DOHH2 (cell line): Measurements from ENCODE around the gene WFDC10A.
"Not testable (repeated sequence)": the region's sequence is repeated elsewhere in the genome, so short reads cannot be mapped to it uniquely, and the experiment has no call there.

Experiments used
- EZH2phosphoT487 ChIP-seq: fragments of 200-600 bp; sonication (generic); IDR thresholded peaks from 2 replicates; pipeline ENCODE4 v1.6.1; 2017; ENCODE audit warnings: borderline replicate concordance, mild to moderate bottlenecking, antibody characterized with exemption, low read length, moderate library complexity, mixed read lengths
- TF ChIP-seq, protein P1 (sequence below): fragments of 200-600 bp; sonication (generic); IDR thresholded peaks from one replicate; pipeline ENCODE4 v1.5.1; 2014; ENCODE audit warnings: antibody characterized with exemption, mild to moderate bottlenecking, low read depth, low read length; ENCODE audit not compliant: poor library complexity, severe bottlenecking

DNA sequence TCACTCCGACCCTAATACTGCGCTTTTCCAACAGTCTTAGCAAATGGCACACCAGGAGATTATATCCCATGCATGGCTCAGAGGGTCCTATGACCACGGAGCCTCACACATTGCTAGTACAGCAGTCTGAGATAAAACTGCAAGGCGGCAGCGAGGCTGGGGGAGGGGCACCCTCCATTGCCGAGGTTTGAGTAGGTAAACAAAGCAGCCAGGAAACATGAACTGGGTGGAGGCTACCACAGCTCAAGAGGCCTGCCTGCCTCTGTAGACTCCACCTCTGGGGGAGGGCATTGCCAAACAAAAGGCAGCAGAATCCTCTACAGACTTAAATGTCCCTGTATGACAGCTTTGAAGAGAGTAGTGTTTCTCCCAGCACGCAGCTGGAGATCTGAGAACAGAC, 22.2 kb downstream of the WFDC10A start:
- TF ChIP-seq, protein P1, sequence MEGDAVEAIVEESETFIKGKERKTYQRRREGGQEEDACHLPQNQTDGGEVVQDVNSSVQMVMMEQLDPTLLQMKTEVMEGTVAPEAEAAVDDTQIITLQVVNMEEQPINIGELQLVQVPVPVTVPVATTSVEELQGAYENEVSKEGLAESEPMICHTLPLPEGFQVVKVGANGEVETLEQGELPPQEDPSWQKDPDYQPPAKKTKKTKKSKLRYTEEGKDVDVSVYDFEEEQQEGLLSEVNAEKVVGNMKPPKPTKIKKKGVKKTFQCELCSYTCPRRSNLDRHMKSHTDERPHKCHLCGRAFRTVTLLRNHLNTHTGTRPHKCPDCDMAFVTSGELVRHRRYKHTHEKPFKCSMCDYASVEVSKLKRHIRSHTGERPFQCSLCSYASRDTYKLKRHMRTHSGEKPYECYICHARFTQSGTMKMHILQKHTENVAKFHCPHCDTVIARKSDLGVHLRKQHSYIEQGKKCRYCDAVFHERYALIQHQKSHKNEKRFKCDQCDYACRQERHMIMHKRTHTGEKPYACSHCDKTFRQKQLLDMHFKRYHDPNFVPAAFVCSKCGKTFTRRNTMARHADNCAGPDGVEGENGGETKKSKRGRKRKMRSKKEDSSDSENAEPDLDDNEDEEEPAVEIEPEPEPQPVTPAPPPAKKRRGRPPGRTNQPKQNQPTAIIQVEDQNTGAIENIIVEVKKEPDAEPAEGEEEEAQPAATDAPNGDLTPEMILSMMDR, result not testable (repeated sequence)
- not testable (repeated sequence) for TF ChIP-seq EZH2phosphoT487
